Spleen (tissue), 7 donors: ENCODE data around the gene ACSF2.

Experiments used
- POLR2AphosphoS5 ChIP-seq, 3 donors: sonication (generic); formaldehyde crosslinking; IDR thresholded peaks; one replicate each; pipeline ENCODE4 v1.5.1; 2017; ENCODE audit warnings: antibody characterized with exemption in 3 of 3
- TF ChIP-seq, protein P1 (sequence below), 11 experiments: fragments of 200-600 bp in 7 of 11; fragments of 450-650 bp in 4 of 11; sonication (generic) in 4 of 11; IDR thresholded peaks in 8 of 11; conservative IDR thresholded peaks in 3 of 11; 1 replicate in 7 of 11; 2 replicates in 4 of 11; pipeline versions ENCODE4 v1.4.0 to v1.8.0; 2016 to 2021; ENCODE audit warnings: antibody characterized with exemption in 11 of 11, inconsistent platforms in 4 of 11, mild to moderate bottlenecking in 1 of 11
- donor health status: DM: no; HTN: no; CAD: no; lungs with moderate emphysema.
- donor health status: DM: no; HTN: no; CAD: no.
- donor health status: DM: no; HTN: no; CAD: no.

DNA sequence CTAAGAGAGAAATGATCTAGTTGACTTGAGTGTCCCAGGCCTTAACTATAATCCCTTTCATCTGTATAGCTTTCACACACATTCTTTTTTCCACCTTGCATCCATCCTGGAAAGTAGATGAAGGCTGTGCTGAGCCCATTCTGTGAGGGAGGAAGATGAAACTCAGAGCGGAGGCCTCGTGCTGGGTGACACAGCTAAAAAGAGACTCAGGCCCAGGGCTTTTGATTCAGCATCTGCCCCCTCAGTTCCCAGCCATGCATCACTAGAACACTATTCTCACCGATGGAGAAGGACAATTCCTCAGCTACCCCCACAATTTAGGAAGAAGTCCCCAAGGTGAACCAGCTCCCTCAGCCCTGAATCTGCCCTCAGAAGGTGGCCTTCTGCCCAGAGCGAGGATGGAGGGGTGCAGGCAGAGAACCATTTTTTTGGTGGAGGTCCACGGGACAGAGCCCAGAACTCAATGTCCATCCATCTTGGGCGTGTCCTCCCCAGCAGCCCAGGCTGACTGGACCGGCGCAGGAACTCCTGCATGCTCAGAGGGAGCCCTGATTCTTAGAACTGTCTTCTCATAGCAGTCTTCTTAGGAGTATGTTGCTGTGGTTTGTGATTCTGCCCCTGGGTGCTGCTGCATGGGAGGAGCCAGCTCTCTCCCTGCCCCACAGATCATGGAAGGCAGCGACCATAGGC lies 76.4 kb downstream of the ACSF2 start:
- TF ChIP-seq, protein P1, sequence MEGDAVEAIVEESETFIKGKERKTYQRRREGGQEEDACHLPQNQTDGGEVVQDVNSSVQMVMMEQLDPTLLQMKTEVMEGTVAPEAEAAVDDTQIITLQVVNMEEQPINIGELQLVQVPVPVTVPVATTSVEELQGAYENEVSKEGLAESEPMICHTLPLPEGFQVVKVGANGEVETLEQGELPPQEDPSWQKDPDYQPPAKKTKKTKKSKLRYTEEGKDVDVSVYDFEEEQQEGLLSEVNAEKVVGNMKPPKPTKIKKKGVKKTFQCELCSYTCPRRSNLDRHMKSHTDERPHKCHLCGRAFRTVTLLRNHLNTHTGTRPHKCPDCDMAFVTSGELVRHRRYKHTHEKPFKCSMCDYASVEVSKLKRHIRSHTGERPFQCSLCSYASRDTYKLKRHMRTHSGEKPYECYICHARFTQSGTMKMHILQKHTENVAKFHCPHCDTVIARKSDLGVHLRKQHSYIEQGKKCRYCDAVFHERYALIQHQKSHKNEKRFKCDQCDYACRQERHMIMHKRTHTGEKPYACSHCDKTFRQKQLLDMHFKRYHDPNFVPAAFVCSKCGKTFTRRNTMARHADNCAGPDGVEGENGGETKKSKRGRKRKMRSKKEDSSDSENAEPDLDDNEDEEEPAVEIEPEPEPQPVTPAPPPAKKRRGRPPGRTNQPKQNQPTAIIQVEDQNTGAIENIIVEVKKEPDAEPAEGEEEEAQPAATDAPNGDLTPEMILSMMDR (IDR thresholded peaks at IDR 0.05 in 8 of 11, conservative IDR thresholded peaks at IDR 0.05 in 3 of 11): no peak
- TF ChIP-seq POLR2AphosphoS5 (IDR thresholded peaks at IDR 0.05): no peak
